ENCODE results near the gene MTX2.
"Not testable (repeated sequence)": the region's sequence is repeated elsewhere in the genome, so short reads cannot be mapped to it uniquely, and the experiment has no call there.

DNA sequence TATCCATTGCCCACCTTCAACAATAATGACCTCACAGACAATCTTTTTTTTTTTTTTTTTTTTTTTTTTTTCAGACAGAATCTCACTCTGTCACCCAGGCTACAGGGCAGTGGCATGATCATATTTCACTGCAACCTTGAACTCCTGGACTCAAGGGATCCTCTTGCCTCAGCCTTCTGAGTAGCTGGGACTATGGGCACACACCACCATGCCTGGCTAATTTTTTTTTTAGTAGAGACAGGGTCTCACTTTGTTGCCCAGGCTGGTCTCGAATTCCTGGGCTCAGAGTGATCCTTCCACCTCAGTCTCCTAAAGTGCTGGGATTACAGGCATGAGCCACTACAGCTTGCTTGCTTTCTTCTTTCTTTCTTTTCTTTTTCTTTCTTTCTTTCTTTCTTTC lies 103.9 kb downstream of the MTX2 start:
- not testable (repeated sequence) for TF ChIP-seq L3MBTL2 (conservative IDR thresholded peaks at IDR 0.05); FOXA1 (IDR thresholded peaks at IDR 0.05); TARDBP (IDR thresholded peaks at IDR 0.05); SP1 (IDR thresholded peaks at IDR 0.05); BHLHE40 (IDR thresholded peaks at IDR 0.05; ENCODE audit: borderline replicate concordance); FOXM1 (IDR thresholded peaks at IDR 0.05; ENCODE audit: borderline replicate concordance); LEF1 (IDR thresholded peaks at IDR 0.05; ENCODE audit: borderline replicate concordance); FOXK2 (IDR thresholded peaks at IDR 0.05); SUZ12 (IDR thresholded peaks at IDR 0.05); HDGF (IDR thresholded peaks at IDR 0.05; ENCODE audit: borderline replicate concordance); ELF4 (IDR thresholded peaks at IDR 0.05); NFRKB (IDR thresholded peaks at IDR 0.05)
- TF ChIP-seq, protein P1, sequence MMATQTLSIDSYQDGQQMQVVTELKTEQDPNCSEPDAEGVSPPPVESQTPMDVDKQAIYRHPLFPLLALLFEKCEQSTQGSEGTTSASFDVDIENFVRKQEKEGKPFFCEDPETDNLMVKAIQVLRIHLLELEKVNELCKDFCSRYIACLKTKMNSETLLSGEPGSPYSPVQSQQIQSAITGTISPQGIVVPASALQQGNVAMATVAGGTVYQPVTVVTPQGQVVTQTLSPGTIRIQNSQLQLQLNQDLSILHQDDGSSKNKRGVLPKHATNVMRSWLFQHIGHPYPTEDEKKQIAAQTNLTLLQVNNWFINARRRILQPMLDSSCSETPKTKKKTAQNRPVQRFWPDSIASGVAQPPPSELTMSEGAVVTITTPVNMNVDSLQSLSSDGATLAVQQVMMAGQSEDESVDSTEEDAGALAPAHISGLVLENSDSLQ (IDR thresholded peaks at IDR 0.05): not testable (repeated sequence)
- peak; percentile 75 for TF ChIP-seq ZNF384 (IDR thresholded peaks at IDR 0.05)
